Measurements from ENCODE around the gene OR51E1. TPM values are rescaled to one million over a fixed set of nuclear protein-coding genes. Genes with fewer than 3 reads are reported as not detected.

The OR51E1 gene
- total RNA-seq, 1 donor from 2014 or later, result not detected

GRCh38 chr11:4672470-4672869 is 28.7 kb downstream of the OR51E1 start:
- no peak for DNase-seq
- no peaks in the 10 kb centered on the region for H3K36me3 Mint-ChIP-seq (ENCODE audit: unreplicated experiment)
- TF ChIP-seq CTCF (IDR thresholded peaks at IDR 0.05; ENCODE audit: partially characterized antibody, unreplicated experiment), result no peak
- no peak overlapping the region for H3K27ac Mint-ChIP-seq (ENCODE audit: unreplicated experiment)
- no peaks in the 10 kb centered on the region for H3K4me1 Mint-ChIP-seq (ENCODE audit: low read depth, unreplicated experiment)
- H3K27me3 Mint-ChIP-seq (ENCODE audit: unreplicated experiment), result no peaks in the 10 kb centered on the region
- no peak overlapping the region for H3K4me3 Mint-ChIP-seq (ENCODE audit: unreplicated experiment)
- no peaks in the 10 kb centered on the region for H3K9me3 Mint-ChIP-seq (ENCODE audit: unreplicated experiment)

GRCh38 chr11:4673781-4674180 is 30.0 kb downstream of the OR51E1 start:
- H3K9me3 Mint-ChIP-seq (ENCODE audit: unreplicated experiment), result no peaks in the 10 kb centered on the region
- no peaks in the 10 kb centered on the region for H3K4me1 Mint-ChIP-seq (ENCODE audit: low read depth, unreplicated experiment)
- TF ChIP-seq CTCF (IDR thresholded peaks at IDR 0.05; ENCODE audit: partially characterized antibody, unreplicated experiment), result no peak
- no peaks in the 10 kb centered on the region for H3K36me3 Mint-ChIP-seq (ENCODE audit: unreplicated experiment)
- no peak overlapping the region for H3K4me3 Mint-ChIP-seq (ENCODE audit: unreplicated experiment)
- no peaks in the 10 kb centered on the region for H3K27me3 Mint-ChIP-seq (ENCODE audit: unreplicated experiment)
- no peak overlapping the region for H3K27ac Mint-ChIP-seq (ENCODE audit: unreplicated experiment)
- DNase-seq, result no peak

GRCh38 chr11:4677948-4678347 is 34.2 kb downstream of the OR51E1 start:
- no peak for TF ChIP-seq CTCF (IDR thresholded peaks at IDR 0.05; ENCODE audit: partially characterized antibody, unreplicated experiment)
- H3K4me1 Mint-ChIP-seq (ENCODE audit: low read depth, unreplicated experiment), result peaks cover 4% of the 10 kb centered on the region
- no peak overlapping the region for H3K27ac Mint-ChIP-seq (ENCODE audit: unreplicated experiment)
- H3K9me3 Mint-ChIP-seq (ENCODE audit: unreplicated experiment), result no peaks in the 10 kb centered on the region
- no peak for DNase-seq
- no peak overlapping the region for H3K4me3 Mint-ChIP-seq (ENCODE audit: unreplicated experiment)
- no peaks in the 10 kb centered on the region for H3K36me3 Mint-ChIP-seq (ENCODE audit: unreplicated experiment)
- no peaks in the 10 kb centered on the region for H3K27me3 Mint-ChIP-seq (ENCODE audit: unreplicated experiment)

- DNase-seq, result no peak
- no peaks in the 10 kb centered on the region for H3K9me3 Mint-ChIP-seq (ENCODE audit: unreplicated experiment)
- H3K27ac Mint-ChIP-seq (ENCODE audit: unreplicated experiment), result no peak overlapping the region
- no peak overlapping the region for H3K4me3 Mint-ChIP-seq (ENCODE audit: unreplicated experiment)
- H3K36me3 Mint-ChIP-seq (ENCODE audit: unreplicated experiment), result no peaks in the 10 kb centered on the region
- no peaks in the 10 kb centered on the region for H3K27me3 Mint-ChIP-seq (ENCODE audit: unreplicated experiment)
- H3K4me1 Mint-ChIP-seq (ENCODE audit: low read depth, unreplicated experiment), result peaks cover 4% of the 10 kb centered on the region
- no peak for TF ChIP-seq CTCF (IDR thresholded peaks at IDR 0.05; ENCODE audit: partially characterized antibody, unreplicated experiment)
Observed at GRCh38 chr11:4680341-4680740, 36.6 kb downstream of the OR51E1 start.

GRCh38 chr11:4682623-4683419 is 39.0 kb downstream of the OR51E1 start:
- H3K27me3 Mint-ChIP-seq (ENCODE audit: unreplicated experiment), result no peaks in the 10 kb centered on the region
- no peaks in the 10 kb centered on the region for H3K36me3 Mint-ChIP-seq (ENCODE audit: unreplicated experiment)
- no peak overlapping the region for H3K27ac Mint-ChIP-seq (ENCODE audit: unreplicated experiment)
- TF ChIP-seq CTCF (IDR thresholded peaks at IDR 0.05; ENCODE audit: partially characterized antibody, unreplicated experiment), result no peak
- no peaks in the 10 kb centered on the region for H3K9me3 Mint-ChIP-seq (ENCODE audit: unreplicated experiment)
- no peak overlapping the region for H3K4me3 Mint-ChIP-seq (ENCODE audit: unreplicated experiment)
- peaks cover 4% of the 10 kb centered on the region for H3K4me1 Mint-ChIP-seq (ENCODE audit: low read depth, unreplicated experiment)
- no peak for DNase-seq
